Left ventricle myocardium inferior (tissue), 1 donor: ENCODE measurements around the gene NMUR1. TPM values are rescaled to one million over a fixed set of nuclear protein-coding genes. Genes with fewer than 3 reads are reported as not detected.

ENCODE experiments used
- DNase-seq: peaks from one replicate; pipeline ENCODE4 v3.0.0-alpha.2; 2020
- H3K27ac ChIP-seq: fragments of 200-600 bp; replicated peaks from 2 replicates; pipeline ENCODE4 v1.8.0; 2021
- H3K27me3 ChIP-seq: fragments of 200-600 bp; 2 replicates; pipeline ENCODE4 v1.8.0; 2021; ENCODE audit warnings: low read depth
- H3K36me3 ChIP-seq: fragments of 200-600 bp; 2 replicates; pipeline ENCODE4 v1.8.0; 2021
- H3K4me1 ChIP-seq: fragments of 200-600 bp; 2 replicates; pipeline ENCODE4 v1.8.0; 2021
- H3K4me3 ChIP-seq: fragments of 200-600 bp; 2 replicates; pipeline ENCODE4 v1.8.0; 2021; ENCODE audit warnings: mild to moderate bottlenecking, moderate library complexity
- H3K9me3 ChIP-seq: fragments of 200-600 bp; replicated peaks from 2 replicates; pipeline ENCODE4 v1.8.0; 2021
- intact Hi-C: fragments of 100-400 bp; cut with micrococcal nuclease; formaldehyde crosslinking; loops from one replicate; pipeline ENCODE4 v1.11.0; 2022
- total RNA-seq: library from RNA; stranded (reverse); fragmentation: NEBNext Ultra II Directional; extraction: Animal tissue kit (Norgen Biotek cat#: 25700); gene quantifications from one replicate; pipeline ENCODE4 v1.2.1, GENCODE V29; 2021
- TF ChIP-seq, protein P1 (sequence below): fragments of 200-600 bp; IDR thresholded peaks from 2 replicates; pipeline ENCODE4 v1.8.0; 2021; ENCODE audit warnings: antibody characterized with exemption, mild to moderate bottlenecking, borderline replicate concordance
- donor health status: DM: no; HTN: yes; CAD: no; lungs with severe emphysema.

Gene NMUR1
- total RNA-seq, 1 donor from 2014 or later = 0.41 TPM

- Histone ChIP-seq H3K27ac (peak overlapping the region; percentile 82), H3K9me3 (peaks cover 13% of the 10 kb centered on the region), H3K4me1 (peaks cover 38% of the 10 kb centered on the region), H3K27me3 (no peaks in the 10 kb centered on the region), H3K36me3 (no peaks in the 10 kb centered on the region), H3K4me3 (no peak overlapping the region)
- no peak for DNase-seq
- TF ChIP-seq, protein P1, sequence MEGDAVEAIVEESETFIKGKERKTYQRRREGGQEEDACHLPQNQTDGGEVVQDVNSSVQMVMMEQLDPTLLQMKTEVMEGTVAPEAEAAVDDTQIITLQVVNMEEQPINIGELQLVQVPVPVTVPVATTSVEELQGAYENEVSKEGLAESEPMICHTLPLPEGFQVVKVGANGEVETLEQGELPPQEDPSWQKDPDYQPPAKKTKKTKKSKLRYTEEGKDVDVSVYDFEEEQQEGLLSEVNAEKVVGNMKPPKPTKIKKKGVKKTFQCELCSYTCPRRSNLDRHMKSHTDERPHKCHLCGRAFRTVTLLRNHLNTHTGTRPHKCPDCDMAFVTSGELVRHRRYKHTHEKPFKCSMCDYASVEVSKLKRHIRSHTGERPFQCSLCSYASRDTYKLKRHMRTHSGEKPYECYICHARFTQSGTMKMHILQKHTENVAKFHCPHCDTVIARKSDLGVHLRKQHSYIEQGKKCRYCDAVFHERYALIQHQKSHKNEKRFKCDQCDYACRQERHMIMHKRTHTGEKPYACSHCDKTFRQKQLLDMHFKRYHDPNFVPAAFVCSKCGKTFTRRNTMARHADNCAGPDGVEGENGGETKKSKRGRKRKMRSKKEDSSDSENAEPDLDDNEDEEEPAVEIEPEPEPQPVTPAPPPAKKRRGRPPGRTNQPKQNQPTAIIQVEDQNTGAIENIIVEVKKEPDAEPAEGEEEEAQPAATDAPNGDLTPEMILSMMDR = no peak
- intact Hi-C loops = no loop called here
These were observed 11.9 kb upstream of the NMUR1 start for GRCh38 chr2:231542136-231542535.

DNA sequence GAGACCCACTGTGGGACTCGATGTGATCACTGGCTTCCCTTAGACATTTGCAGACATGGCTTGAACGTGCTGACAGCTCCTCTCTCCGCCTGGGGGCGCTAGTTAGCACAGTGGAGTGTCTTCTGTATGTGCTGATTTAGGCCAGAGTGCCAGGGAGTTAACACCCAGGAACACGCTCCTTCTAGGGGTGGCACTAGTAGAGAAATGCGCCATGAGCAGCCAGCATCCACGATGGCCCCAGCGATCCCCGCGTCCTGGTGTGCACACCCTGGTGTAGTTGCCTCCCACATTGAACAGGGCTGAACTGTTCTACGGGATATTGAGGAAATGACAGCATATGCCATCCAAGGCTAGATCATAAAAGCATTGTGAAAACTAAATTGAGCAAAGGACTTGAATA is 11.4 kb upstream of the NMUR1 start:
- Histone ChIP-seq H3K36me3 (no peaks in the 10 kb centered on the region), H3K4me3 (no peak overlapping the region), H3K4me1 (peaks cover 41% of the 10 kb centered on the region), H3K9me3 (peaks cover 13% of the 10 kb centered on the region), H3K27me3 (no peaks in the 10 kb centered on the region), H3K27ac (peak overlapping the region; percentile 82)
- no peak for DNase-seq
- TF ChIP-seq, protein P1 = no peak
- intact Hi-C loops = no loop called here

- peaks cover 36% of the 10 kb centered on the region for H3K4me1 ChIP-seq
- no peak overlapping the region for H3K4me3 ChIP-seq
- H3K27me3 ChIP-seq = no peaks in the 10 kb centered on the region
- no peak overlapping the region for H3K27ac ChIP-seq
- TF ChIP-seq, protein P1 = no peak
- no peak for DNase-seq
- peaks cover 13% of the 10 kb centered on the region for H3K9me3 ChIP-seq
- H3K36me3 ChIP-seq = no peaks in the 10 kb centered on the region
- intact Hi-C loops = no loop called here
These were observed 9.7 kb upstream of the NMUR1 start for GRCh38 chr2:231539991-231540390.

DNA sequence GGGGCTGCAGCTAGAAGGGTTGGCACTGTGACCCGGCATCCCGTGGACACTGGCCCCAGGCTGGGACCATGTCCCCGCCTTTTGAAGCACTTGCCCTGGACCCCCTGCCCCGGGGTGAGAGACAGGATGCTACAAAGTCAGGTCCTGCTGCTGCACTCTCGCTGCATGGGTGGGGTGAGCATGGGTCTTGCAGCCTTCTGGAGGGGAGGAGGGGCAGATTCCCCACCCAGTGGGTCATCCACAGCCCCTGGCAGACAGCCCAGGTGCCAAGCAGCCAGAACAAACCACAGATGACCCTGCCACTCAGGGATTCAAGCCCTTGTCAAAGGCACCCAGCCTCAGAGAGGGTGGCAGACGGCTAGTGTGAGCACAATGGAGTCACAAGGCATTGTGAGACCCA is 5.7 kb upstream of the NMUR1 start:
- Histone ChIP-seq H3K27ac (peak overlapping the region; percentile 56), H3K4me3 (no peak overlapping the region), H3K4me1 (peaks cover 20% of the 10 kb centered on the region), H3K9me3 (no peaks in the 10 kb centered on the region), H3K27me3 (peaks cover under 1% of the 10 kb centered on the region), H3K36me3 (no peaks in the 10 kb centered on the region)
- intact Hi-C loops = no loop called here
- TF ChIP-seq, protein P1 = no peak
- no peak for DNase-seq

DNA sequence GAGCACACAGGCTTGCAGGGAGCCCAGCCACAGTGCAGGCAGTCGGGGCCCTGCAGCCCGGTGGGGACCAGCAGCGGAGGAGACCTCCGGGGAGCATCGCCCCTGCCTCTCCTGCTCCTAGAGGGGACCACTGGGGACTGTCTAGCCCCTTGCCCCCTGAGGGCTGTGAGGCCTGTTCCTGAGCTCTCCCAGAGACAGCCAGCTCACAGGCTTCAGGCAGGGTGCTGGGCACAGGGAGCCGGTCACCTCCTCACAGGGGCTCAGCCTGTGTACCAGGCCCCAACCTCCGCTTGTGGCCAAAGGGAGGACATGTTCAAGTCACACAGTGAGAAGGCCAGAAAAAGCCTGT is 3.5 kb upstream of the NMUR1 start:
- Histone ChIP-seq H3K27me3 (peaks cover 9% of the 10 kb centered on the region), H3K4me3 (no peak overlapping the region), H3K27ac (no peak overlapping the region), H3K4me1 (peaks cover 23% of the 10 kb centered on the region), H3K9me3 (no peaks in the 10 kb centered on the region), H3K36me3 (no peaks in the 10 kb centered on the region)
- no peak for DNase-seq
- intact Hi-C loops = no loop called here
- TF ChIP-seq, protein P1 = no peak
